GM12878 (cell line): ENCODE results near the gene TNFRSF1B. TPM values are rescaled to one million over a fixed set of nuclear protein-coding genes. Genes with fewer than 3 reads are reported as not detected.

ENCODE experiments used
- ATAC-seq: fragments of 200-7000 bp; cut with Tn5 transposase; 3 replicates; pipeline ENCODE4 v1.9.1; 2020; ENCODE audit warnings: mild to moderate bottlenecking, moderate library complexity
- BruUV-seq: library from RNA; stranded (reverse); fragments of 400-500 nt; replicated peaks from 2 replicates; lab custom pipeline; 2021; lab: Mats Ljungman, UMichigan
- CTCF ChIA-PET: fragments of 300-600 bp; sonication (Branson Sonifier 250); formaldehyde crosslinking; extraction: SDS; loops from one replicate; lab custom pipeline; 2021; ENCODE audit warnings: inconsistent platforms; lab: Yijun Ruan, JAX
- POLR2A ChIA-PET: fragments of 350-600 bp; formaldehyde crosslinking; extraction: SDS; loops from one replicate; lab custom pipeline; 2021; ENCODE audit warnings: inconsistent platforms; lab: Charles Lee
- RAD21 ChIA-PET: fragments of 300-600 bp; sonication (Branson Sonifier 250); formaldehyde crosslinking; loops from one replicate; lab custom pipeline; 2023; ENCODE audit warnings: antibody characterized with exemption; ENCODE audit not compliant: unreplicated experiment; lab: Charles Lee
- SMC1A ChIA-PET: fragments of 300-600 bp; sonication (Branson Sonifier 250); formaldehyde crosslinking; loops from one replicate; lab custom pipeline; 2023; ENCODE audit not compliant: unreplicated experiment, uncharacterized antibody; lab: Charles Lee
- DNase-seq: peaks from one replicate; pipeline ENCODE4 v3.0.0-alpha.2; 2011; ENCODE audit warnings: low read depth, low spot score
- FAIRE-seq: peaks from 3 replicates; lab custom pipeline; 2011; peaks lifted over from hg19 to GRCh38; lab: Jason Lieb, UNC
- H2AFZ ChIP-seq: 2 replicates; pipeline ENCODE4 v1.6.0; 2011; ENCODE audit warnings: low read depth, low read length, control low read depth; ENCODE audit not compliant: control insufficient read depth
- H3K27ac ChIP-seq: 2 replicates; pipeline ENCODE4 v1.5.1; 2011; ENCODE audit warnings: control low read depth; ENCODE audit not compliant: control insufficient read depth, insufficient read depth
- H3K27me3 ChIP-seq, 2 experiments: replicated peaks in 1 of 2; 2 replicates each; pipeline versions ENCODE4 v1.6.0 to v1.6.1; 2011; ENCODE audit warnings: low read length in 1 of 2; ENCODE audit not compliant: control insufficient read depth in 2 of 2, insufficient read depth in 2 of 2
- H3K36me3 ChIP-seq, 2 experiments: 2 replicates each; pipeline ENCODE4 v1.5.1; 2011; ENCODE audit warnings: low read length in 1 of 2; ENCODE audit not compliant: control insufficient read depth in 2 of 2, insufficient read depth in 2 of 2
- H3K4me1 ChIP-seq: 2 replicates; pipeline ENCODE4 v1.6.1; 2011; ENCODE audit warnings: mild to moderate bottlenecking, low read length, moderate library complexity, mixed read lengths; ENCODE audit not compliant: control insufficient read depth, insufficient read depth
- H3K4me2 ChIP-seq: 2 replicates; pipeline ENCODE4 v1.6.0; 2011; ENCODE audit warnings: control low read depth; ENCODE audit not compliant: control insufficient read depth, insufficient read depth
- H3K4me3 ChIP-seq: fragments of 200-600 bp; sonication (generic); 2 replicates; pipeline ENCODE4 v1.5.1; 2016
- H3K79me2 ChIP-seq: 2 replicates; pipeline ENCODE4 v1.6.0; 2011; ENCODE audit warnings: low read length; ENCODE audit not compliant: control insufficient read depth, insufficient read depth
- H3K9ac ChIP-seq: 2 replicates; pipeline ENCODE4 v1.8.0; 2011; ENCODE audit warnings: low read length, control low read depth, mixed read lengths; ENCODE audit not compliant: control insufficient read depth, insufficient read depth
- H3K9me3 ChIP-seq: replicated peaks from 3 replicates; pipeline ENCODE4 v1.5.1; 2011; ENCODE audit warnings: mild to moderate bottlenecking, low read length; ENCODE audit not compliant: control insufficient read depth, insufficient read depth
- H4K20me1 ChIP-seq: 2 replicates; pipeline ENCODE4 v1.6.0; 2011; ENCODE audit not compliant: control insufficient read depth, insufficient read depth
- BACH1 ChIP-seq: fragments of 450-650 bp; IDR thresholded peaks from 2 replicates; pipeline ENCODE4 v1.6.1; 2017; ENCODE audit warnings: mild to moderate bottlenecking, borderline replicate concordance
- BCL11A ChIP-seq: IDR thresholded peaks from 2 replicates; pipeline ENCODE4 v1.6.1; 2011; ENCODE audit warnings: low read depth, low read length
- ELK1 ChIP-seq: IDR thresholded peaks from 2 replicates; pipeline ENCODE4 v1.6.1; 2012; ENCODE audit warnings: low read depth, low read length, improper control_type of control experiment
- ESRRA ChIP-seq: IDR thresholded peaks from 2 replicates; pipeline ENCODE4 v1.6.1; 2012; ENCODE audit warnings: mild to moderate bottlenecking, low read length, improper control_type of control experiment
- EZH2 ChIP-seq: IDR thresholded peaks from 2 replicates; pipeline ENCODE4 v1.6.1; 2012; ENCODE audit warnings: low read depth, mild to moderate bottlenecking, control low read depth, inconsistent platforms, low read length, borderline replicate concordance; ENCODE audit not compliant: control insufficient read depth
- NBN ChIP-seq: fragments of 450-650 bp; IDR thresholded peaks from 2 replicates; pipeline ENCODE4 v1.6.1; 2016
- PML ChIP-seq: IDR thresholded peaks from 2 replicates; pipeline ENCODE4 v1.6.1; 2012; ENCODE audit warnings: low read length, inconsistent platforms
- USF2 ChIP-seq: IDR thresholded peaks from 2 replicates; pipeline ENCODE4 v1.6.1; 2011; ENCODE audit warnings: low read depth, low read length, improper control_type of control experiment, borderline replicate concordance
- WRNIP1 ChIP-seq: IDR thresholded peaks from 2 replicates; pipeline ENCODE4 v1.6.1; 2011; ENCODE audit warnings: low read depth, low read length, improper control_type of control experiment, borderline replicate concordance
- ZBTB11 ChIP-seq: fragments of 450-650 bp; formaldehyde crosslinking; IDR thresholded peaks from 2 replicates; pipeline ENCODE4 v1.5.0; 2022; ENCODE audit warnings: mild to moderate bottlenecking, missing genetic modification characterization
- ZBTB33 ChIP-seq: fragments of 450-650 bp; IDR thresholded peaks from 2 replicates; pipeline ENCODE4 v1.6.1; 2017; ENCODE audit warnings: mild to moderate bottlenecking
- ZBTB4 ChIP-seq: fragments of 450-650 bp; formaldehyde crosslinking; IDR thresholded peaks from 2 replicates; pipeline ENCODE4 v1.4.0; 2022; ENCODE audit warnings: mild to moderate bottlenecking, moderate library complexity
- WGBS: methylation state at CpG from one replicate; pipeline ENCODE4 v1.1.6; 2016; ENCODE audit warnings: low lambda C conversion rate; ENCODE audit not compliant: insufficient replicate concordance, insufficient coverage; ENCODE audit errors: missing lambda C conversion rate; 5-methylcytosine and 5-hydroxymethylcytosine counted together
- in situ Hi-C: fragments of 300-500 bp; cut with MboI; formaldehyde crosslinking; loops from 9 replicates; pipeline ENCODE4 v1.14.3; 2018; ENCODE audit warnings: mixed read lengths
- intact Hi-C: fragments of 100-400 bp; cut with micrococcal nuclease; formaldehyde crosslinking; loops from one replicate; pipeline ENCODE4 v1.14.2; 2022; ENCODE audit not compliant: unreplicated experiment
- polyA plus RNA-seq, 11 experiments: library from polyadenylated mRNA; depleted of rRNA in 4 of 11; unstranded in 6 of 11; stranded (reverse) in 5 of 11; fragments of >200 nt; fragmentation: Nextera tagmentation in 4 of 11; fragmentation: Illumina TruSeq in 1 of 11; extraction: Ambion mirVana in 4 of 11; extraction: Trizol in 1 of 11; gene quantifications; 1 replicate in 1 of 11; 2 replicates in 10 of 11; pipeline versions ENCODE4 v1.2.1 to v1.2.3, GENCODE V29; 2011 to 2016; ENCODE audit warnings: inconsistent platforms in 2 of 11, missing spikeins in 2 of 11, low read depth in 1 of 11
- total RNA-seq, 4 experiments: library from RNA; depleted of rRNA in 3 of 4; stranded (reverse); fragments of >200 nt in 3 of 4; fragmentation: Illumina TruSeq in 1 of 4; extraction: Trizol in 1 of 4; gene quantifications; 2 replicates each; pipeline versions ENCODE4 v1.2.1 to v1.2.3, GENCODE V29; 2013 to 2021

Gene TNFRSF1B
- total and polyA plus RNA-seq, 10 of the 15 experiments (the other 5 are each of a cell fraction or from before 2014, with no cell fraction given) = 10.1 to 87.2 (median 37.3) TPM

GRCh38 chr1:12153181-12153785 lies 13.5 kb upstream of the TNFRSF1B start:
- H3K27me3 ChIP-seq = no peaks in the 10 kb centered on the region
- FAIRE-seq (no peak), DNase-seq (peak; percentile 78), ATAC-seq (peak; percentile 68)
- H3K36me3 ChIP-seq = no peaks in the 10 kb centered on the region
- ChIA-PET POLR2A (interaction anchor here (0.8 to 11.6 kb wide), 5 partner anchors 8 to 102 kb away, joined by 3 to 166 read pairs (median 12); no protein-coding TSS in a partner anchor), RAD21 (interaction anchor here (1.3 to 12.5 kb wide), 7 partner anchors 8 to 85 kb away, joined by 4 to 119 read pairs (median 14); partner anchors contain the start of gene TNFRSF1B), SMC1A (interaction anchor here (1.0 to 19.3 kb wide), 7 partner anchors 16 to 86 kb away, joined by 3 to 347 read pairs (median 5); partner anchors contain the start of gene TNFRSF1B), CTCF (interaction anchor here (1.1 to 6.9 kb wide), 3 partner anchors 9 to 76 kb away, joined by 3 to 47 read pairs (median 3); no protein-coding TSS in a partner anchor)
- peak overlapping the region; percentile 84 for H3K27ac ChIP-seq
- H3K4me1 ChIP-seq = peaks cover 76% of the 10 kb centered on the region
- no peaks in the 10 kb centered on the region for H3K9me3 ChIP-seq
- BruUV-seq = no TSS peak
- H2AFZ ChIP-seq = peak overlapping the region; percentile 69
- in situ Hi-C loops = loop anchor here (25.0 kb wide), 1 partner anchor 1584 kb away; no protein-coding TSS in a partner anchor
- H4K20me1 ChIP-seq = no peaks in the 10 kb centered on the region
- H3K4me2 ChIP-seq = peak overlapping the region; percentile 90
- H3K79me2 ChIP-seq = no peaks in the 10 kb centered on the region
- intact Hi-C loops = no loop called here
- WGBS = 8% methylated on average over 13 of the region's 13 CpGs
- H3K4me3 ChIP-seq = no peak overlapping the region
- peak overlapping the region; percentile 54 for H3K9ac ChIP-seq
- TF ChIP-seq BACH1 = 0 out of 2 replicates have a peak, but pooled peaks have one; percentile 25
- no peak for TF ChIP-seq EZH2
- TF ChIP-seq ESRRA = no peak
- peak; percentile 76 for TF ChIP-seq USF2
- TF ChIP-seq WRNIP1 = no peak
- TF ChIP-seq NBN = peak; percentile 91
- no peak for TF ChIP-seq ZBTB33
- TF ChIP-seq BCL11A = no peak
- no peak for TF ChIP-seq PML
- no peak for TF ChIP-seq ZBTB4 (CRISPR knock-in tag)
- TF ChIP-seq ZBTB11 (CRISPR knock-in tag) = no peak
- TF ChIP-seq ELK1 = no peak
